ENCODE results near the gene SLC22A25. TPM values are rescaled to one million over a fixed set of nuclear protein-coding genes. Genes with fewer than 3 reads are reported as not detected.

Gene SLC22A25
- total and polyA plus RNA-seq, 2 donors from 2014 or later, result not detected

GRCh38 chr11:63227521-63228107 is 15.8 kb downstream of the SLC22A25 start:
- no peaks in the 10 kb centered on the region for H3K9me3 ChIP-seq (ENCODE audit: control insufficient read depth in 2 of 3, insufficient read depth in 1 of 3, low read length in 3 of 3)
- FAIRE-seq (no peak), DNase-seq (no peak)
- no peaks in the 10 kb centered on the region for H3K4me1 ChIP-seq (ENCODE audit: control insufficient read depth in 2 of 3, insufficient read depth in 2 of 3, low read depth in 1 of 3, low read length in 3 of 3)
- no peak overlapping the region for H3K4me3 ChIP-seq (ENCODE audit: low read length in 3 of 3)
- H3K36me3 ChIP-seq (ENCODE audit: control insufficient read depth in 2 of 3, insufficient read depth in 3 of 3, low read length in 3 of 3), result no peaks in the 10 kb centered on the region
- no peak for TF ChIP-seq CTCF (IDR thresholded peaks at IDR 0.05; ENCODE audit: borderline replicate concordance, extremely low read depth, insufficient read depth)
- H3K27me3 ChIP-seq (ENCODE audit: control insufficient read depth, insufficient read depth, low read length), result no peaks in the 10 kb centered on the region
- intact Hi-C loops (cut with DNase I), result no loop called here
- H3K27ac ChIP-seq (ENCODE audit: low read depth in 2 of 2, low read length in 2 of 2), result no peak overlapping the region
- no peak overlapping the region for H3K9ac ChIP-seq (ENCODE audit: low read length in 3 of 3)

DNA sequence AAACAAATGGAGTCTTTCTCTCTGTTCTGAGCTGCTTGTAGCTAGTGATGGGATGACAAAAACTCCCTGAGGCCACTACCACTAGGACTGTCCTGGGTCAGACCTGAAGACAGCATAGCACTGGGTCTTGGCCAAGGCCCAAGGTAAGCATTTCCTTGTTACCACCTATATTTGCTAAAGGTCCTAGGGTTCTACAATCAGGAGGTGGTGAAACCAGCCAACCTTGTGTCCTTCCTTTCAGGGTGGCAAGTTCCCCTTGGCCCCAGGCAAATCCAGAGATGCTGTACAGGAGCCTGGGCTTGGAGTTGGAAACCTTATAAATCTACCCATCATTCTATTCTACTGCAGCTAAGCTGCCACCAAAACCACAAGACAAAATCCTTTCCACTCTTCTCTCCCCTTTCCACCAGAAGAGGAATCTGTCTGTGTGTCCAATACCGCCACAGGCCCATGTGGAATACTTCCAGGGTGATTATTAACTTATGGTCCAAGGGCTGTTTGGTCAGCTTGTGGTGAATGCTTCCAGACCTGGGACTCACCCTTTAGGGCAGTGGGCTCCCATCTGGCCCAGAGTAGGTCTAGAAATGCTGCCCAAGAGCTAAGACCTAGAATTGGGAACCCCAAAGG is 16.8 kb downstream of the SLC22A25 start:
- intact Hi-C loops (cut with DNase I), result no loop called here
- Histone ChIP-seq H3K9me3 (ENCODE audit: control insufficient read depth in 2 of 3, insufficient read depth in 1 of 3, low read length in 3 of 3) (no peaks in the 10 kb centered on the region), H3K27me3 (ENCODE audit: control insufficient read depth, insufficient read depth, low read length) (no peaks in the 10 kb centered on the region), H3K4me1 (ENCODE audit: control insufficient read depth in 2 of 3, insufficient read depth in 2 of 3, low read depth in 1 of 3, low read length in 3 of 3) (no peaks in the 10 kb centered on the region), H3K9ac (ENCODE audit: low read length in 3 of 3) (no peak overlapping the region), H3K36me3 (ENCODE audit: control insufficient read depth in 2 of 3, insufficient read depth in 3 of 3, low read length in 3 of 3) (no peaks in the 10 kb centered on the region), H3K27ac (ENCODE audit: low read depth in 2 of 2, low read length in 2 of 2) (no peak overlapping the region), H3K4me3 (ENCODE audit: low read length in 3 of 3) (no peak overlapping the region)
- FAIRE-seq (no peak), DNase-seq (no peak)
- no peak for TF ChIP-seq CTCF (IDR thresholded peaks at IDR 0.05; ENCODE audit: borderline replicate concordance, extremely low read depth, insufficient read depth)

DNA sequence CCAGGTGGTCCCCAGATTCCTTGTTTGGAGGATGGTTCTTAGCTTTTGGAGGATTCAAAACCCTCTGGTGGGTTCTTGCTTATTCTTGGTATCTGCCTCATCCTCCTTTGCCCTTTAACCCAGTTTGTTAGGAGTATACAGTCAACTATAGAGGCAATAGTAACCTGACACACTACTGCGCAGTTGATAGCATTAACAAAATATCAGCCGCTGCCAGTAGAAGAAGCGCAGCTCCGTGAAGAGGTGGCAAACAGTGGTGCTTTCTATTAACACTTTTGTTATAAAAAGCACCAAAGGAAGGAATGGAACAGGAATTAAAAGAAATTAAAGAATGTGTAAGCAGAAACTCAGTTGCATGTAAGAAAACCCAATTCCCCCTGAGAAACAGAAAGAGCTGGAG is 29.3 kb downstream of the SLC22A25 start:
- DNase-seq (no peak), FAIRE-seq (no peak)
- no peak overlapping the region for H3K27ac ChIP-seq (ENCODE audit: low read depth in 2 of 2, low read length in 2 of 2)
- no peak overlapping the region for H3K9ac ChIP-seq (ENCODE audit: low read length in 3 of 3)
- H3K4me1 ChIP-seq (ENCODE audit: control insufficient read depth in 2 of 3, insufficient read depth in 2 of 3, low read depth in 1 of 3, low read length in 3 of 3), result no peaks in the 10 kb centered on the region
- H3K9me3 ChIP-seq (ENCODE audit: control insufficient read depth in 2 of 3, insufficient read depth in 1 of 3, low read length in 3 of 3), result no peaks in the 10 kb centered on the region
- intact Hi-C loops (cut with DNase I), result no loop called here
- H3K4me3 ChIP-seq (ENCODE audit: low read length in 3 of 3), result no peak overlapping the region
- H3K27me3 ChIP-seq (ENCODE audit: control insufficient read depth, insufficient read depth, low read length), result no peaks in the 10 kb centered on the region
- TF ChIP-seq CTCF (IDR thresholded peaks at IDR 0.05; ENCODE audit: borderline replicate concordance, extremely low read depth, insufficient read depth), result no peak
- H3K36me3 ChIP-seq (ENCODE audit: control insufficient read depth in 2 of 3, insufficient read depth in 3 of 3, low read length in 3 of 3), result no peaks in the 10 kb centered on the region
